ENCODE results near the gene HDAC11.

DNA sequence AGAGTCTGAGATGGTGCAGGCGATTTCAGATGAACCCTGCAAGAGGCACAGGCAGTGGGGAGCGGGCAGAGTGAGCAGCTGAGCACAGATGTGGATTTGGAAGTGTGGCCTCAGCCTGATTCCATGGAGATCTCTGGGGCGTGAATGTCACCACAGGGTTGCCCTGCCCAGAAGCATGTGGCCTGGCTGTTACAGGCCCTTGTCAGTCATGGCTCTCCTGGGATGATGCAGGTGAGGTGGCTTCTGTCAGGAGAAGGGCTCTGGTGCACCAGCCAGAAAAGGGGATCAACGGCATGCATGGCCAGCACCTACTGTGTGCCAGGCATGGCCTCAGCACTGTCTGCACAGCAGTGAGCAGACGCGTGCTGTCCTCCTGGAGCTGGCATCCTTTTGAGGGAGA is 11.9 kb downstream of the HDAC11 start:
- TF ChIP-seq, protein P1, sequence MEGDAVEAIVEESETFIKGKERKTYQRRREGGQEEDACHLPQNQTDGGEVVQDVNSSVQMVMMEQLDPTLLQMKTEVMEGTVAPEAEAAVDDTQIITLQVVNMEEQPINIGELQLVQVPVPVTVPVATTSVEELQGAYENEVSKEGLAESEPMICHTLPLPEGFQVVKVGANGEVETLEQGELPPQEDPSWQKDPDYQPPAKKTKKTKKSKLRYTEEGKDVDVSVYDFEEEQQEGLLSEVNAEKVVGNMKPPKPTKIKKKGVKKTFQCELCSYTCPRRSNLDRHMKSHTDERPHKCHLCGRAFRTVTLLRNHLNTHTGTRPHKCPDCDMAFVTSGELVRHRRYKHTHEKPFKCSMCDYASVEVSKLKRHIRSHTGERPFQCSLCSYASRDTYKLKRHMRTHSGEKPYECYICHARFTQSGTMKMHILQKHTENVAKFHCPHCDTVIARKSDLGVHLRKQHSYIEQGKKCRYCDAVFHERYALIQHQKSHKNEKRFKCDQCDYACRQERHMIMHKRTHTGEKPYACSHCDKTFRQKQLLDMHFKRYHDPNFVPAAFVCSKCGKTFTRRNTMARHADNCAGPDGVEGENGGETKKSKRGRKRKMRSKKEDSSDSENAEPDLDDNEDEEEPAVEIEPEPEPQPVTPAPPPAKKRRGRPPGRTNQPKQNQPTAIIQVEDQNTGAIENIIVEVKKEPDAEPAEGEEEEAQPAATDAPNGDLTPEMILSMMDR (conservative IDR thresholded peaks at IDR 0.05), result no peak
- no peak for TF ChIP-seq ZFX (IDR thresholded peaks at IDR 0.05)
